Neural progenitor cell (in vitro differentiated cells): ENCODE measurements around the gene RHOA. TPM values are rescaled to one million over a fixed set of nuclear protein-coding genes. Genes with fewer than 3 reads are reported as not detected.
"Not testable (repeated sequence)": the region's sequence is repeated elsewhere in the genome, so short reads cannot be mapped to it uniquely, and the experiment has no call there.

Source experiments
- DNase-seq: peaks from one replicate; pipeline ENCODE4 v3.0.0-alpha.2; 2016; ENCODE audit warnings: low spot score
- H2AFZ ChIP-seq: fragments of 200-600 bp; sonication (generic); replicated peaks from 2 replicates; pipeline ENCODE4 v1.6.1; 2016; ENCODE audit warnings: antibody characterized with exemption
- H3F3A ChIP-seq: fragments of 200-600 bp; sonication (generic); 2 replicates; pipeline ENCODE4 v1.6.1; 2016; ENCODE audit warnings: antibody characterized with exemption, low read depth
- H3K27ac ChIP-seq: fragments of 200-600 bp; sonication (generic); 2 replicates; pipeline ENCODE4 v1.5.1; 2016; ENCODE audit warnings: mild to moderate bottlenecking
- H3K27me3 ChIP-seq: fragments of 200-600 bp; sonication (generic); 2 replicates; pipeline ENCODE4 v1.6.1; 2016; ENCODE audit warnings: mild to moderate bottlenecking, moderate library complexity
- H3K36me3 ChIP-seq: fragments of 200-600 bp; sonication (generic); 2 replicates; pipeline ENCODE4 v1.5.1; 2016
- H3K4me1 ChIP-seq: fragments of 200-600 bp; sonication (generic); 2 replicates; pipeline ENCODE4 v1.6.1; 2016; ENCODE audit warnings: mixed run types
- H3K4me2 ChIP-seq: fragments of 200-600 bp; sonication (generic); 2 replicates; pipeline ENCODE4 v1.6.1; 2016
- H3K4me3 ChIP-seq: fragments of 200-600 bp; sonication (generic); 2 replicates; pipeline ENCODE4 v1.5.1; 2016
- H3K79me2 ChIP-seq: fragments of 200-600 bp; sonication (generic); 2 replicates; pipeline ENCODE4 v1.6.1; 2016; ENCODE audit warnings: low read depth
- H3K9ac ChIP-seq: fragments of 200-600 bp; sonication (generic); 2 replicates; pipeline ENCODE4 v1.6.1; 2016
- H3K9me3 ChIP-seq: fragments of 200-600 bp; sonication (generic); 2 replicates; pipeline ENCODE4 v1.5.1; 2016; ENCODE audit warnings: low read depth
- H4K20me1 ChIP-seq: fragments of 200-600 bp; sonication (generic); 2 replicates; pipeline ENCODE4 v1.6.1; 2016; ENCODE audit warnings: low read depth
- H3K27ac Mint-ChIP-seq: 3 replicates; pipeline ENCODE4 v1.8.0; 2021; ENCODE audit warnings: mixed read lengths
- H3K27me3 Mint-ChIP-seq: 2 replicates; pipeline ENCODE4 v1.8.0; 2022; ENCODE audit warnings: low read depth, mild to moderate bottlenecking, inconsistent platforms, moderate library complexity, mixed read lengths; ENCODE audit not compliant: insufficient read depth
- H3K36me3 Mint-ChIP-seq: 3 replicates; pipeline ENCODE4 v1.8.0; 2021; ENCODE audit warnings: mixed read lengths
- H3K4me1 Mint-ChIP-seq: 3 replicates; pipeline ENCODE4 v1.8.0; 2021; ENCODE audit warnings: mixed read lengths
- H3K4me3 Mint-ChIP-seq: 3 replicates; pipeline ENCODE4 v1.8.0; 2021; ENCODE audit warnings: mild to moderate bottlenecking, moderate library complexity, mixed read lengths
- H3K9me3 Mint-ChIP-seq: 3 replicates; pipeline ENCODE4 v1.8.0; 2020; ENCODE audit warnings: mixed read lengths
- CTCF ChIP-seq: fragments of 200-600 bp; sonication (generic); IDR thresholded peaks from 2 replicates; pipeline ENCODE4 v1.5.1; 2017; ENCODE audit warnings: antibody characterized with exemption, mild to moderate bottlenecking
- EZH2 ChIP-seq: fragments of 200-600 bp; sonication (generic); IDR thresholded peaks from 2 replicates; pipeline ENCODE4 v1.6.1; 2017; ENCODE audit warnings: antibody characterized with exemption, mild to moderate bottlenecking, moderate library complexity
- EZH2phosphoT487 ChIP-seq: fragments of 200-600 bp; sonication (generic); IDR thresholded peaks from 2 replicates; pipeline ENCODE4 v1.6.1; 2017; ENCODE audit warnings: antibody characterized with exemption
- total RNA-seq: library from RNA; depleted of rRNA; stranded (reverse); fragments of >200 nt; gene quantifications from 2 replicates; pipeline ENCODE4 v1.2.3, GENCODE V29; 2015; ENCODE audit warnings: low replicate concordance

RHOA gene
- total RNA-seq, 1 donor from 2014 or later: 460 TPM

- H4K20me1 ChIP-seq: peaks cover 61% of the 10 kb centered on the region
- peak overlapping the region; percentile 92 for H3K4me3 Mint-ChIP-seq
- peaks cover 38% of the 10 kb centered on the region for H3K4me1 Mint-ChIP-seq
- H3K9me3 Mint-ChIP-seq: no peaks in the 10 kb centered on the region
- H3K27me3 ChIP-seq: no peaks in the 10 kb centered on the region
- H3K4me2 ChIP-seq: peak overlapping the region; percentile 89
- H3K79me2 ChIP-seq: peaks cover 68% of the 10 kb centered on the region
- H3K27ac ChIP-seq: no peak overlapping the region
- no peak for DNase-seq
- no peak overlapping the region for H3K27ac Mint-ChIP-seq
- peaks cover 4% of the 10 kb centered on the region for H3K27me3 Mint-ChIP-seq
- no peaks in the 10 kb centered on the region for H3K9me3 ChIP-seq
- H3K9ac ChIP-seq: peak overlapping the region; percentile 87
- H3K36me3 ChIP-seq: no peaks in the 10 kb centered on the region
- peaks cover 5% of the 10 kb centered on the region for H3K36me3 Mint-ChIP-seq
- TF ChIP-seq CTCF: no peak
- no peak for TF ChIP-seq EZH2phosphoT487
- TF ChIP-seq EZH2: no peak
- no peak overlapping the region for H2AFZ ChIP-seq
- peak overlapping the region; percentile 84 for H3K4me3 ChIP-seq
- peaks cover 12% of the 10 kb centered on the region for H3K4me1 ChIP-seq
- peaks cover 15% of the 10 kb centered on the region for H3F3A ChIP-seq
Observed at GRCh38 chr3:49410066-49410845, 1.5 kb downstream of the RHOA start.

GRCh38 chr3:49406571-49407565 lies 4.9 kb downstream of the RHOA start:
- peaks cover 99% of the 10 kb centered on the region for H3K79me2 ChIP-seq
- H2AFZ ChIP-seq: no peak overlapping the region
- DNase-seq: no peak
- TF ChIP-seq EZH2 (no peak), EZH2phosphoT487 (no peak), CTCF (no peak)
- no peak overlapping the region for H3K27ac ChIP-seq
- peaks cover 7% of the 10 kb centered on the region for H3K36me3 Mint-ChIP-seq
- no peak overlapping the region for H3K27ac Mint-ChIP-seq
- peaks cover 7% of the 10 kb centered on the region for H3F3A ChIP-seq
- no peaks in the 10 kb centered on the region for H3K9me3 ChIP-seq
- H3K4me2 ChIP-seq: no peak overlapping the region
- H3K9ac ChIP-seq: no peak overlapping the region
- H3K4me3 ChIP-seq: no peak overlapping the region
- peaks cover 12% of the 10 kb centered on the region for H3K4me1 ChIP-seq
- H3K27me3 Mint-ChIP-seq: peaks cover 4% of the 10 kb centered on the region
- H3K36me3 ChIP-seq: no peaks in the 10 kb centered on the region
- no peaks in the 10 kb centered on the region for H3K27me3 ChIP-seq
- peaks cover 29% of the 10 kb centered on the region for H3K4me1 Mint-ChIP-seq
- H4K20me1 ChIP-seq: peaks cover 86% of the 10 kb centered on the region
- H3K4me3 Mint-ChIP-seq: no peak overlapping the region
- H3K9me3 Mint-ChIP-seq: no peaks in the 10 kb centered on the region

- DNase-seq, H3K9ac ChIP-seq, H3F3A ChIP-seq, H3K4me3 ChIP-seq, H3K27me3 ChIP-seq, H3K27ac ChIP-seq, H2AFZ ChIP-seq, H3K36me3 ChIP-seq, H3K9me3 Mint-ChIP-seq, H3K4me3 Mint-ChIP-seq, H3K27me3 Mint-ChIP-seq, H3K9me3 ChIP-seq, H3K4me2 ChIP-seq, H3K27ac Mint-ChIP-seq: not testable (repeated sequence)
- peaks cover 100% of the 10 kb centered on the region for H3K79me2 ChIP-seq
- peaks cover 12% of the 10 kb centered on the region for H3K4me1 ChIP-seq
- H4K20me1 ChIP-seq: peaks cover 89% of the 10 kb centered on the region
- H3K4me1 Mint-ChIP-seq: peaks cover 27% of the 10 kb centered on the region
- H3K36me3 Mint-ChIP-seq: peaks cover 14% of the 10 kb centered on the region
Observed at GRCh38 chr3:49405570-49405969, 6.2 kb downstream of the RHOA start.
